Stimulated activated CD8-positive, alpha-beta memory T cell treated with anti-CD3 and anti-CD28 coated beads, Interleukin-4, amount 100 ng/mL, for 4 hours (primary cell): Measurements from ENCODE around the gene MED13L.
A peak's percentile ranks its signal among the peaks of the same experiment; 100 is the strongest.
"Not testable (repeated sequence)": the region's sequence is repeated elsewhere in the genome, so short reads cannot be mapped to it uniquely, and the experiment has no call there.

ENCODE experiments used
- DNase-seq, 2 donors: peaks; one replicate each; pipeline ENCODE4 v3.0.0-alpha.2; 2020; ENCODE audit warnings: low read depth in 2 of 2, low spot score in 1 of 2

Gene MED13L

GRCh38 chr12:116248433-116248832, 29.1 kb downstream of the MED13L start:
- DNase-seq: no peak

- DNase-seq: no peak
Observed at GRCh38 chr12:116247377-116247776, 30.1 kb downstream of the MED13L start.

GRCh38 chr12:116246490-116247179, 30.9 kb downstream of the MED13L start:
- no peak for DNase-seq

- DNase-seq: no peak
Observed at GRCh38 chr12:116245189-116245588, 32.3 kb downstream of the MED13L start.

DNA sequence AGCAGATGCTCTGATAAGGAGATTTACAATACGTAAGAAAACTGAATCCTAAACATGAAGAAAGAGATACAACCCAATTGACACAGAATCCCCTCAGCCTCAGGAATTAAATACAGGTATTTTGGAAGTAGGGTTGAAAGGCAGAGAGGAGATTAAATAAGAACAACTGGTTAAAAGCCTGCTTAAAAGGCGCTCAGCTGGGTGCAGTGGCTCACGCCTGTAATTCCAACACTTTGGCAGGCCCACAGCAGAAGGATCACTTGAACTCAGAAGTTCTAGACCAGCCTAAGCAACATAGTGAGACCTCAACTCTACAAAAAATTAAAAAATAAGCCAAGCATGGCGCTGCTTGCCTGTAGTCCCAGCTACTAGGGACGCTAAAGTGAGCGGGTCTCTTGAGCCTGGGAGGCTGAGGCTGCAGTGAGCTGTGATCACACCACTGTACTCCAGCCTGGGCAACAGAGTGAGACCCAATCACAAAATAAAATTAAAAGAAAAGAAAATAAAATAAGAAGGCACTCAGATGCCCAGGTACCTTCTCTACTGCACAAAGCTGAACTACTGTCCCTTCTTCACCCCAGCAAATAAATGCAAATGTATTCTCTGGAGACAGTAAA, 32.9 kb downstream of the MED13L start:
- no peak for DNase-seq

DNA sequence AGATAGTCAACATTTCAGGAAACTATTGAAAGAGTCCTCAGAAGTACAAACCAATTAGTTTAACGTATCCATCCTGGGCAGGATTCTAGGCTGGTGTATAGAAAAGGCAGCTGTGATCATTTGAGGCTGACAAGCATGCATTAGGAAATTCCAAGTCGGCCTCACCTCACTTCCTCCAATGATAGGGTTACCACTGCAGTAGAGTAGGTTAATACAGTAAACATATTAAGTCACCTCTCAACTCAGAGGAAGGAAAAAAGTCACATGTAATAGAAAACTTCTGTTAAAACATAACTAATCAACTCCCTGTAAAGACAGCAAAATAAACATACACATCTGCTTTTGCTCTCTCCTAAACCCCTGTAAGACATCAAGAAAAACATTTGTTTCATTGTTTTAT, 33.5 kb downstream of the MED13L start:
- no peak for DNase-seq

GRCh38 chr12:116242740-116243139, 34.8 kb downstream of the MED13L start:
- DNase-seq: no peak

- DNase-seq: no peak
Observed at GRCh38 chr12:116241157-116241759, 36.2 kb downstream of the MED13L start.

DNA sequence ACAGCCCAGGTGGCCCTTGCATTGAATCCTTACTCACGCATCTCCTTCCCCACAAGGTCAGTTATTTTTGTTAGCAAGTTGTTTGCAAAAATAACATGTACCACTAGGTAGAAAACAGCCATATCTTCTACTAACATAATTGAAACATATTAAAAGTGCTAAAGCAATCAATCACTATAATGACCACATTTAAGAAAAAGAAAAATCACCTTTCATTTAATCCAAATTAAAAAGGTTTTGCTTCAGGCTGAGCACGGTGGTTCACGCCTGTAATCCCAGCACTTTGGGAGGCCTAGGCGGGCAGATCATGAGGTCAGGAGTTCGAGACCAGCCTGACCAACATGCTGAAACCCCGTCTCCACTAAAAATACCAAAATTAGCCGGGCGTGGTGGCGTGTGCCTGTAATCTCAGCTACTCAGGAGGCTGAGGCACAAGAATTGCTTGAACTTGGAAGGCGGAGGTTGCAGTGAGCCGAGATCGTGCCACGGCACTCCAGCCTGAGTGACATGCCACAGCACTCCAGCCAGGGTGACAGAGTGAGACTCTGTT, 38.8 kb downstream of the MED13L start:
- not testable (repeated sequence) for DNase-seq

DNA sequence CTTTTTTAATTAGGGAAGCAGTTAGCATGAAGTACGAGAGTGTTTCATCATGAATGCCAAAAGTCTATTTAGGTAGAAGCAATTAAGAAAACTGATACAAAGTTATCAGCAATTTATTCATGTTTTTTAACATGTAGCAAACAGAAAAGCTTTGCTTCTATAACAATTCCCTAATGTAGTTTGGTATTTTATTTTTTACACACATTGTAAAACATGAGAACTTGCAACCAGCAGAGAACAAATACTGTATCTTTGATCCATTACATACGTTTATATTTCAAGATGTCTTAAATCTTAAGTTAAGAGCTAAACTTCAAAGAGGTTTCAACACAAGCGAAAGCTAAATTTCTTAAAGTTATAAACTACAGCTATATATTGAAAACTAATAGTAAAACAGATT, 39.3 kb downstream of the MED13L start:
- DNase-seq: no peak

GRCh38 chr12:116236976-116237375, 40.5 kb downstream of the MED13L start:
- no peak for DNase-seq

DNA sequence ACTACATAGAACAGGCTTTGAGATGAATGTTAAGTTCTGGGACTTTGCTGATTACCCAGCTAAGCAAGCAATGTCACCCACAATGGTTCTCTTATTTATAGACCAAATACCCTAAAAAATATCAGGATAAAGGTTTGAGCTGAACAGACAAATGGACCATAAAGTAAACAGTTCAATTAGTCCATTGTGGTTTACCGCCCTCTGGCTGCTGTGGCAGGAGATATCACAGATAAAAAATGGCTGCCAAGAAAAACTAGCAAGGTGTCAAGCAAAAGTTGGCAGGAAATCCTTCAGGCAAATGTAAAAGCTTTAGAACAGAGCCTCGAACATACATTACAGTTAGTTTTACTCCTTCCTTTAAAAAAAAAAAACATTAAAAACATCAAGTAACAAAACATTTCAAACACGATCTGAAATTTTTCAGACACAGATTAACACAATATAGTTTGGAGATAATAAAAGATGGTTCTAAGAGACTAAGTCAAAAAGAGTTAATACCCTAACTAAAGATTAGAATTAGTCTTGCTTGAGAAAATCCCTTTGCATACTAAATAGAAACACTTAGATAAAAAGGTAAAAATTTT, 41.3 kb downstream of the MED13L start:
- DNase-seq: peak; percentile 10 to 27

DNA sequence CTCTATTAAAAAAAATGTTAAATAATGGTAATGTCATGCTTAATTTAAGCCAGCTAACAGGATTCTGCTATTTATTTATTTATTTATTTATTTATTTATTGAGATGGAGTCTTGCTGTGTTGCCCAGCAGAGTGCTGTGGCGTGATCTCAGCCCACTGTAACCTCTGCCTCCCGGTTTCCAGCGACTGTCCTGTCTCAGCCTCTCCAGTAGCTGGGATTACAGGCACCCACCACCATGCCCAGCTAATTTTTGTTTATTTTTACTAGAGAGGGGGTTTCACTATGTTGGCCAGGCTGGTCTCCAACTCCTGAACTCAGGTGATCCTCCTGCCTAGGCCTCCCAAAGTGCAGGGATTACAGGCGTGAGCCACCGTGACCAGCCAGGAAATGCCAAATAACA, 43.3 kb downstream of the MED13L start:
- DNase-seq: not testable (repeated sequence)

DNA sequence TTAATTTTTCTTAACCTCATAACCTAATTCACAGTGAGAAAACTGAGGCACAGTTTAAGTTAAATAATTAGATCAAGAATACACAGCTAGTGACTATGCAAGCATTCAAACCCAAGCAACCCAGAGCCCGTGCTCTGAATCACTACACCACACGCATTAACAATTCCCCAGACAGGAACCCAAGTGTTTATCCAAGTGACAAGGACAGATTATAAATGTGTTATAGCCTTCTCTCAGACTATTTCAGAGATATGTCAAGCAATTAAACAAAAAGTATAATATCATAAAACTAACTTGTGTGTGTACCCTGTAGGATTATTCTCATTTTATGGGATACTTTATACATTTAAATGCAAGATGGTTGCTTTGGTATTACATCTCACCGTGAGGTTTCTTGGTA, 43.8 kb downstream of the MED13L start:
- DNase-seq: no peak

- no peak for DNase-seq
Observed at GRCh38 chr12:116227811-116228210, 49.7 kb downstream of the MED13L start.

DNA sequence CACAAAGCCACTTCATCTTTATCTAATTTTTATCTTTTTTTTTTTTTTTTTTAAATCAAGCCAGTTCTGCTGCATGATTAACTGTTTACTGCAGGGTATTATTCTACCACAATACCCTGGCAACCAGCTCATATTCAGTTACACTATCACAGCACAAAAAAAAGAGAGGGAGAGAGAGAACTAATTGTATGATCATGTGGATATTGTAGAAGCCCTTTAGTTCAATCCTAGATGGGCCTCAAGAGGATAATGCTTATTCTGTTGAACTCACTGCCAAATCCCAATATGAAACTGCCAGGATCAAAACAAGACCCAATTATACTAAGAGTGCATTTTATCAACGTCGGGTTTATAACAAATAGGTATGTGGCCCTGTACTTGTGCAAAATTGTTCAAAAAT, 51.5 kb downstream of the MED13L start:
- no peak for DNase-seq

DNA sequence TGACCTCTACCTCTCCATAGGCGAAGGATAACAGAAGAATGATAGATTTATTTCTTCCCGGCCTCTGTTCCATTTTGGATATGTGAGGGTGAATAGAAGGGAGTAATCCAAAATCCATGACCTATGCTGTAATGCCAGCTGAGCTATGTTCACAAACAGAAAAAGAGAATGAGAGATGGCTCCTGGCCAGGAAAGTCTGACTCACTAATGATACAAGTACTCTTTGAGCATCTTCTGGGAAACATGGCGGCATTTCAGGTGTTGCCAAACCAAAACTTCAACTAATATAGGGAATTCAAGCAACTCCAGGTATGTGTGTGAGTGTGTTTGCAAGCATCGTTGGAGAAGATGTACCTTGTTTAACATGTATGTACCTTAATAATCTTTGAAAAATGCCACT, 55.1 kb downstream of the MED13L start:
- peak in 1 of 2 donors; percentile 29 for DNase-seq

- no peak for DNase-seq
Observed at GRCh38 chr12:116220756-116221155, 56.7 kb downstream of the MED13L start.

GRCh38 chr12:116217045-116217735, 60.3 kb downstream of the MED13L start:
- DNase-seq: no peak

DNA sequence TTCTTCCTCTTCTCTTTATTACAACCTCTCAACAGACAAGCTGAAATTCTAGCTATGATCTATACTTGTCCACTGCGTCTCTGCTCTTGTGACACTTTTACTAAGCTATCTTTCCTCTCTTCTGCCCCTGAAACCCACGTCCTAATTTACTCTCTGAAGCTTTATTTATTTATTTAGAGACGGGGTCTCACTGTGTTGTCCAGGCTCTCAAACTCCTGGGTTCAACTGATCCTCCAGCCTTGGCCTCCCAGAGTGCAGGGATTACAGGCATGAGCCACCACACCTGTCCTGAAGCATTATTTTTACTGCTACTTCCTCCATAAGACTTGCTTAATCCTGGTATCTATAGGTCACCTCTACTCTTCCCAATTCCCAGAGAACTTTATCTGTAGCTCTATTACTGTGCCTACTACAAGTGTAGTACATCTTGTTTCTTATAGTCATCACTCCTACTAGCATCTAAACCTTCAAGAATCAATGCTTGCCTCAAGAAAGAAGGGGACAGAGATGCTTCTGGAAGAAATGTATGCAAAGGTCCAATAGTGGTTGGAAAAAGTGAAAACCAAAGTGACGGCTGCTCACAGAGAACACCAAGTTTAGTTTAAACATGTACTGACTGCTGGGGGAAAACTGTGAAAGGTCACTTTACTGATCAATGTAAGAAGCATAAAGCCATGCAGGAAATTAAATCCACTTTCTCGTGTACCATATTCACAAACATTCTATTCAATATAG, 61.3 kb downstream of the MED13L start:
- DNase-seq: no peak

- DNase-seq: no peak
Observed at GRCh38 chr12:116215023-116215422, 62.5 kb downstream of the MED13L start.
